IMR-90 (cell line): ENCODE results near the gene UBL4A. TPM values are rescaled to one million over a fixed set of nuclear protein-coding genes. Genes with fewer than 3 reads are reported as not detected.

Experiments used
- ATAC-seq: fragments of 200-7000 bp; cut with Tn5 transposase; 2 replicates; pipeline ENCODE4 v1.9.1; 2020; ENCODE audit warnings: low read depth, mild to moderate bottlenecking, moderate library complexity
- BruUV-seq: library from RNA; stranded (reverse); fragments of 400-500 nt; replicated peaks from 2 replicates; lab custom pipeline; 2021; lab: Mats Ljungman, UMichigan
- CTCF ChIA-PET: fragments of 300-600 bp; formaldehyde crosslinking; extraction: SDS; loops from one replicate; lab custom pipeline; 2021; ENCODE audit warnings: antibody characterized with exemption; lab: Yijun Ruan, JAX
- POLR2A ChIA-PET: fragments of 300-600 bp; sonication (Branson Sonifier 250); formaldehyde crosslinking; loops from one replicate; lab custom pipeline; 2022; ENCODE audit warnings: antibody characterized with exemption; ENCODE audit not compliant: unreplicated experiment; lab: Charles Lee
- DNase-seq: peaks from one replicate; pipeline ENCODE4 v3.0.0; 2013
- H2AFZ ChIP-seq: replicated peaks from 2 replicates; pipeline ENCODE3; 2013; ENCODE audit warnings: low read length, mild to moderate bottlenecking; ENCODE audit not compliant: poor library complexity
- H2AK5ac ChIP-seq: 2 replicates; pipeline ENCODE4 v1.6.1; 2013; ENCODE audit warnings: low read depth, low read length, inconsistent platforms
- H2AK9ac ChIP-seq: replicated peaks from 2 replicates; pipeline ENCODE3; 2013; ENCODE audit warnings: mild to moderate bottlenecking, low read depth, low read length, moderate library complexity; ENCODE audit not compliant: poor library complexity
- H2BK120ac ChIP-seq: 2 replicates; pipeline ENCODE4 v1.6.1; 2013; ENCODE audit warnings: low read depth, low read length, inconsistent platforms
- H2BK15ac ChIP-seq: 3 replicates; pipeline ENCODE4 v1.6.1; 2013; ENCODE audit warnings: low read depth, low read length, inconsistent platforms
- H2BK20ac ChIP-seq: 2 replicates; pipeline ENCODE4 v1.6.1; 2013; ENCODE audit warnings: low read depth, mild to moderate bottlenecking, inconsistent platforms, low read length, moderate library complexity
- H2BK5ac ChIP-seq: 2 replicates; pipeline ENCODE4 v1.6.1; 2013; ENCODE audit warnings: mild to moderate bottlenecking, low read depth, low read length, inconsistent platforms; ENCODE audit not compliant: poor library complexity, severe bottlenecking
- H3K14ac ChIP-seq: replicated peaks from 2 replicates; pipeline ENCODE4 v1.6.1; 2013; ENCODE audit warnings: low read depth, low read length, inconsistent platforms
- H3K18ac ChIP-seq: 2 replicates; pipeline ENCODE4 v1.6.1; 2013; ENCODE audit warnings: low read depth, low read length, control low read depth
- H3K23ac ChIP-seq: 2 replicates; pipeline ENCODE4 v1.6.1; 2013; ENCODE audit warnings: low read depth, low read length, inconsistent platforms
- H3K27ac ChIP-seq: 2 replicates; pipeline ENCODE4 v1.5.1; 2013; ENCODE audit warnings: mild to moderate bottlenecking, control low read depth, low read length; ENCODE audit not compliant: insufficient read depth
- H3K27me3 ChIP-seq: 2 replicates; pipeline ENCODE4 v1.6.1; 2013; ENCODE audit warnings: low read length; ENCODE audit not compliant: control insufficient read depth, insufficient read depth
- H3K36me3 ChIP-seq: 2 replicates; pipeline ENCODE4 v1.6.1; 2013; ENCODE audit warnings: low read length, mixed read lengths; ENCODE audit not compliant: control insufficient read depth, insufficient read depth
- H3K4ac ChIP-seq: 2 replicates; pipeline ENCODE4 v1.6.1; 2013; ENCODE audit warnings: low read depth, low read length, inconsistent platforms
- H3K4me1 ChIP-seq: 2 replicates; pipeline ENCODE4 v1.6.1; 2013; ENCODE audit warnings: low read length, mixed read lengths; ENCODE audit not compliant: control insufficient read depth, insufficient read depth
- H3K4me2 ChIP-seq: 2 replicates; pipeline ENCODE4 v1.6.1; 2013; ENCODE audit warnings: low read depth, mild to moderate bottlenecking, control low read depth, low read length, moderate library complexity
- H3K4me3 ChIP-seq: 2 replicates; pipeline ENCODE4 v1.5.1; 2013; ENCODE audit warnings: low read depth, mild to moderate bottlenecking, control low read depth, low read length, moderate library complexity; ENCODE audit not compliant: insufficient read depth
- H3K56ac ChIP-seq: 2 replicates; pipeline ENCODE4 v1.6.1; 2013; ENCODE audit warnings: low read length, inconsistent platforms; ENCODE audit not compliant: insufficient read depth; ENCODE audit errors: extremely low read depth
- H3K79me1 ChIP-seq, 2 experiments: 2 replicates each; pipeline ENCODE4 v1.6.1; 2013; ENCODE audit warnings: low read length in 2 of 2, inconsistent platforms in 1 of 2, low read depth in 1 of 2
- H3K9ac ChIP-seq: 2 replicates; pipeline ENCODE4 v1.6.1; 2013; ENCODE audit warnings: low read depth, low read length, control low read depth
- H3K9me1 ChIP-seq: 2 replicates; pipeline ENCODE4 v1.6.1; 2013; ENCODE audit warnings: low read length, inconsistent platforms; ENCODE audit not compliant: insufficient read depth
- H3K9me3 ChIP-seq: 2 replicates; pipeline ENCODE4 v1.6.1; 2013; ENCODE audit warnings: low read length; ENCODE audit not compliant: control insufficient read depth, insufficient read depth
- H4K20me1 ChIP-seq: 2 replicates; pipeline ENCODE4 v1.6.1; 2013; ENCODE audit warnings: low read length, inconsistent platforms; ENCODE audit not compliant: insufficient read depth
- H4K5ac ChIP-seq: 2 replicates; pipeline ENCODE4 v1.6.1; 2013; ENCODE audit warnings: mild to moderate bottlenecking, low read depth, low read length, control low read depth
- H4K8ac ChIP-seq, 2 experiments: 2 replicates each; pipeline ENCODE4 v1.6.1; 2013; ENCODE audit warnings: low read depth in 2 of 2, low read length in 2 of 2, control low read depth in 1 of 2, inconsistent platforms in 1 of 2
- H4K91ac ChIP-seq: 2 replicates; pipeline ENCODE4 v1.6.1; 2013; ENCODE audit warnings: low read depth, low read length, inconsistent platforms; ENCODE audit not compliant: insufficient read depth
- FOS ChIP-seq: fragments of 150-350 bp; IDR thresholded peaks from 2 replicates; pipeline ENCODE4 v1.6.1; 2016; ENCODE audit warnings: low read depth, low read length
- MXI1 ChIP-seq: IDR thresholded peaks from 2 replicates; pipeline ENCODE4 v1.6.1; 2012; ENCODE audit warnings: low read depth, mild to moderate bottlenecking, low read length, moderate library complexity, borderline replicate concordance
- NFE2L2 ChIP-seq: fragments of 150-350 bp; IDR thresholded peaks from 2 replicates; pipeline ENCODE4 v1.6.1; 2016; ENCODE audit warnings: low read depth, mild to moderate bottlenecking, low read length
- POLR2A ChIP-seq: IDR thresholded peaks from 2 replicates; pipeline ENCODE4 v1.6.1; 2012; ENCODE audit warnings: mild to moderate bottlenecking, low read depth, low read length
- RAD21 ChIP-seq: IDR thresholded peaks from 2 replicates; pipeline ENCODE4 v1.6.1; 2012; ENCODE audit warnings: low read length, improper control_type of control experiment
- RCOR1 ChIP-seq: IDR thresholded peaks from 2 replicates; pipeline ENCODE4 v1.6.1; 2012; ENCODE audit warnings: mild to moderate bottlenecking, low read length, improper control_type of control experiment; ENCODE audit not compliant: insufficient replicate concordance
- USF2 ChIP-seq: fragments of 150-350 bp; IDR thresholded peaks from 2 replicates; pipeline ENCODE4 v1.6.1; 2017; ENCODE audit warnings: mild to moderate bottlenecking, antibody characterized with exemption, low read length, low read depth
- WGBS, 2 experiments: methylation state at CpG; one replicate each; pipeline versions ENCODE4 v1.1.5 to v1.1.7; 2013; ENCODE audit warnings: missing lambda C conversion rate in 2 of 2; ENCODE audit not compliant: insufficient read length in 1 of 2; ENCODE audit errors: extremely low coverage in 2 of 2; 5-methylcytosine and 5-hydroxymethylcytosine counted together
- dilution Hi-C: fragments of 300-500 bp; cut with HindIII; formaldehyde crosslinking; loops from one replicate; pipeline ENCODE4 v1.14.3; 2018; ENCODE audit warnings: low sequenced_read_pairs; ENCODE audit not compliant: unreplicated experiment
- in situ Hi-C: fragments of 300-500 bp; cut with MboI; formaldehyde crosslinking; loops from 3 replicates; pipeline ENCODE4 v1.14.3; 2019; ENCODE audit warnings: low sequenced_read_pairs, inconsistent platforms, mixed read lengths
- intact Hi-C: fragments of 100-400 bp; cut with micrococcal nuclease; formaldehyde crosslinking; loops from 2 replicates; pipeline ENCODE4 v1.10.0; 2022
- polyA plus RNA-seq, 3 experiments: library from polyadenylated mRNA; depleted of rRNA; stranded (reverse); fragments of >200 nt; gene quantifications; 2 replicates each; pipeline ENCODE4 v1.2.3, GENCODE V29; 2012; ENCODE audit warnings: low replicate concordance in 1 of 3
- total RNA-seq: library from RNA; depleted of rRNA; stranded (reverse); fragments of >200 nt; gene quantifications from 2 replicates; pipeline ENCODE4 v1.2.3, GENCODE V29; 2012
- TF ChIP-seq, protein P1 (sequence below): fragments of 150-350 bp; IDR thresholded peaks from 2 replicates; pipeline ENCODE4 v1.6.1; 2016; ENCODE audit warnings: low read depth, mild to moderate bottlenecking, low read length, moderate library complexity, borderline replicate concordance

UBL4A gene
- total and polyA plus RNA-seq, 2 of the 4 experiments (the other 2 are of a cell fraction): 24.6 to 28.3 TPM

DNA sequence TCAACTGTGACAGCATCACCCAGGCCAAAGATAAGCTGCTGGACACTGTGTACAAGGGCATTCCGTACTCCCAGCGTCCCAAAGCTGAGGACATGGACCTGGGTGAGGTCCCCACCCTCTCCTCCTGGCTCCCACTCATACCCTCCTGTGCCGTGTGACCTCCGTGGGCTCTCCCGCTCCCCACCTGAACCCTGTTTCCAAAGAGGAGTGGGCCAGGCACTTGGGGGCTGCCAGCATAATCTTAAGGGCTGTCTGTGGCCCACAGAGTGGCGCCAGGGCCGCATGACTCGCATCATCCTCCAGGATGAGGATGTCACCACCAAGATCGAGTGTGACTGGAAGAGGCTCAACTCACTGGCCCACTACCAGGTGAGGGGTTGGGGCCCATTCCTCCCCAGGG lies 17.3 kb downstream of the UBL4A start:
- H2BK15ac ChIP-seq: no peak overlapping the region
- H3K9ac ChIP-seq: no peak overlapping the region
- TF ChIP-seq USF2: no peak
- TF ChIP-seq FOS: no peak
- TF ChIP-seq MXI1: no peak
- TF ChIP-seq RAD21: no peak
- no peak for TF ChIP-seq POLR2A
- TF ChIP-seq, protein P1, sequence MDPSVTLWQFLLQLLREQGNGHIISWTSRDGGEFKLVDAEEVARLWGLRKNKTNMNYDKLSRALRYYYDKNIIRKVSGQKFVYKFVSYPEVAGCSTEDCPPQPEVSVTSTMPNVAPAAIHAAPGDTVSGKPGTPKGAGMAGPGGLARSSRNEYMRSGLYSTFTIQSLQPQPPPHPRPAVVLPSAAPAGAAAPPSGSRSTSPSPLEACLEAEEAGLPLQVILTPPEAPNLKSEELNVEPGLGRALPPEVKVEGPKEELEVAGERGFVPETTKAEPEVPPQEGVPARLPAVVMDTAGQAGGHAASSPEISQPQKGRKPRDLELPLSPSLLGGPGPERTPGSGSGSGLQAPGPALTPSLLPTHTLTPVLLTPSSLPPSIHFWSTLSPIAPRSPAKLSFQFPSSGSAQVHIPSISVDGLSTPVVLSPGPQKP: no peak
- TF ChIP-seq NFE2L2: no peak
- TF ChIP-seq RCOR1: no peak
- no peak overlapping the region for H3K23ac ChIP-seq
- BruUV-seq: no TSS peak
- H4K91ac ChIP-seq: no peak overlapping the region
- in situ Hi-C loops (no loop called here), intact Hi-C loops (no loop called here), dilution Hi-C loops (no loop called here)
- H2BK120ac ChIP-seq: no peak overlapping the region
- no peak overlapping the region for H2BK20ac ChIP-seq
- H3K4ac ChIP-seq: no peak overlapping the region
- H3K9me3 ChIP-seq: peaks cover 2% of the 10 kb centered on the region; the same call in 1 of the 2 replicates
- H3K36me3 ChIP-seq: peaks cover 77% of the 10 kb centered on the region
- no peak overlapping the region for H3K56ac ChIP-seq
- H2BK5ac ChIP-seq: no peak overlapping the region
- H3K27me3 ChIP-seq: no peaks in the 10 kb centered on the region
- no peaks in the 10 kb centered on the region for H3K4me1 ChIP-seq
- H4K8ac ChIP-seq: no peak overlapping the region
- H3K4me2 ChIP-seq: no peak overlapping the region
- H2AK9ac ChIP-seq: no peak overlapping the region
- no peak overlapping the region for H3K18ac ChIP-seq
- WGBS, 2 experiments: no CpG with 5 or more reads among the region's 9 CpGs
- no peak overlapping the region for H3K4me3 ChIP-seq
- H3K14ac ChIP-seq: no peak overlapping the region
- H4K5ac ChIP-seq: no peak overlapping the region
- no peak overlapping the region for H2AFZ ChIP-seq
- POLR2A ChIA-PET: no interaction called here
- no peak overlapping the region for H2AK5ac ChIP-seq
- H3K27ac ChIP-seq: no peak overlapping the region
- CTCF ChIA-PET: no interaction called here
- H3K9me1 ChIP-seq: no peaks in the 10 kb centered on the region
- DNase-seq (no peak), ATAC-seq (no peak)
- H4K20me1 ChIP-seq: no peaks in the 10 kb centered on the region; the same call in 1 of the 2 replicates
- no peaks in the 10 kb centered on the region for H3K79me1 ChIP-seq
